Sciatic nerve (tissue), 2 donors: Measurements from ENCODE around the gene GZMM. TPM values are rescaled to one million over a fixed set of nuclear protein-coding genes. Genes with fewer than 3 reads are reported as not detected.

Source experiments
- ATAC-seq: fragments of 200-7000 bp; cut with Tn5 transposase; one replicate; pipeline ENCODE4 v1.9.1; 2020; ENCODE audit warnings: mild to moderate bottlenecking, moderate library complexity
- DNase-seq: peaks from one replicate; pipeline ENCODE4 v3.0.0-alpha.2; 2020; ENCODE audit warnings: low spot score
- intact Hi-C: fragments of 100-400 bp; cut with DNase I; formaldehyde crosslinking; loops from one replicate; pipeline ENCODE4 v1.14.2; 2022
- total RNA-seq: library from RNA; stranded (reverse); fragmentation: NEBNext Ultra II Directional; extraction: Animal tissue kit (Norgen Biotek cat#: 25700); gene quantifications from one replicate; pipeline ENCODE4 v1.2.1, GENCODE V29; 2021
- donor health status: DM: no; HTN: no; CAD: no.
- donor health status: DM: no; HTN: no; CAD: no.

The GZMM gene
- total RNA-seq, 1 donor from 2014 or later = 1.4 TPM

GRCh38 chr19:510606-511100, 33.2 kb upstream of the GZMM start:
- peak; percentile 79 for DNase-seq
- intact Hi-C loops = no loop called here
- no peak for ATAC-seq

- no peak for ATAC-seq
- peak; percentile 58 for DNase-seq
- intact Hi-C loops = no loop called here
Measured at GRCh38 chr19:511101-511851, 32.6 kb upstream of the GZMM start.

GRCh38 chr19:512547-513365, 31.1 kb upstream of the GZMM start:
- intact Hi-C loops = no loop called here
- ATAC-seq (no peak), DNase-seq (no peak)

GRCh38 chr19:513368-514165, 30.3 kb upstream of the GZMM start:
- intact Hi-C loops = no loop called here
- DNase-seq = no peak
- ATAC-seq = no peak

GRCh38 chr19:514166-514663, 29.6 kb upstream of the GZMM start:
- ATAC-seq (no peak), DNase-seq (no peak)
- intact Hi-C loops = no loop called here

- intact Hi-C loops = no loop called here
- DNase-seq (no peak), ATAC-seq (peak; percentile 7)
Measured at GRCh38 chr19:517721-518597, 25.9 kb upstream of the GZMM start.

- intact Hi-C loops = no loop called here
- ATAC-seq (peak; percentile 13), DNase-seq (no peak)
Measured at GRCh38 chr19:518598-519231, 25.1 kb upstream of the GZMM start.

GRCh38 chr19:519449-519865, 24.4 kb upstream of the GZMM start:
- no peak for ATAC-seq
- intact Hi-C loops = no loop called here
- no peak for DNase-seq

GRCh38 chr19:522726-523125, 21.1 kb upstream of the GZMM start:
- DNase-seq = no peak
- intact Hi-C loops = no loop called here
- no peak for ATAC-seq

- intact Hi-C loops = no loop called here
- ATAC-seq = peak; percentile 29
- DNase-seq = no peak
Measured at GRCh38 chr19:524062-524674, 19.7 kb upstream of the GZMM start.

GRCh38 chr19:525029-525428, 18.8 kb upstream of the GZMM start:
- intact Hi-C loops = no loop called here
- DNase-seq = no peak

GRCh38 chr19:525857-526419, 17.9 kb upstream of the GZMM start:
- ATAC-seq (no peak), DNase-seq (no peak)
- intact Hi-C loops = no loop called here

More at GRCh38 chr19:525029-525428, 18.8 kb upstream of the GZMM start:
- no peak for ATAC-seq

- DNase-seq = no peak
- intact Hi-C loops = no loop called here
- ATAC-seq = no peak
Measured at GRCh38 chr19:530134-531008, 13.5 kb upstream of the GZMM start.

- peak; percentile 90 for DNase-seq
- peak; percentile 74 for ATAC-seq
- intact Hi-C loops = no loop called here
Measured at GRCh38 chr19:531009-531752, 12.7 kb upstream of the GZMM start.

GRCh38 chr19:531753-532560, 11.9 kb upstream of the GZMM start, which contains the start of gene CDC34:
TSS of gene CDC34 (plus strand) at chr19:531760. CDS start at chr19:531932, 172 bp downstream.
- ATAC-seq (peak; percentile 5), DNase-seq (no peak)
- intact Hi-C loops = no loop called here
